ENCODE results near the gene ART3.

GRCh38 chr4:76106442-76106841 is 31.9 kb downstream of the ART3 start:
- TF ChIP-seq EZH2phosphoT487 (IDR thresholded peaks at IDR 0.05; ENCODE audit: low read depth), result no peak
- no peak for TF ChIP-seq CTCF (IDR thresholded peaks at IDR 0.05; ENCODE audit: low read depth, low read length)
